Prostate gland (tissue), 2 donors: ENCODE results near the gene NEK1. TPM values are rescaled to one million over a fixed set of nuclear protein-coding genes. Genes with fewer than 3 reads are reported as not detected.
A peak's percentile ranks its signal among the peaks of the same experiment; 100 is the strongest.

Experiments used
- DNase-seq: peaks from one replicate; pipeline ENCODE4 v3.0.0-alpha.2; 2019; ENCODE audit warnings: low spot score
- H3K27ac ChIP-seq, 2 donors: fragments of 200-600 bp; sonication (generic); 2 replicates each; pipeline ENCODE4 v1.5.1; 2017 to 2019
- H3K27me3 ChIP-seq: fragments of 200-600 bp; sonication (generic); replicated peaks from 2 replicates; pipeline ENCODE4 v1.5.1; 2019; ENCODE audit not compliant: insufficient read depth
- H3K36me3 ChIP-seq, 2 donors: fragments of 200-600 bp; sonication (generic); 1 replicate in 1 of 2; 2 replicates in 1 of 2; pipeline versions ENCODE4 v1.5.1 to v1.8.1; 2017 to 2019
- H3K4me1 ChIP-seq: fragments of 200-600 bp; sonication (generic); replicated peaks from 2 replicates; pipeline ENCODE4 v1.5.1; 2019
- H3K4me3 ChIP-seq, 2 donors: fragments of 200-600 bp; sonication (generic); 2 replicates each; pipeline ENCODE4 v1.5.1; 2017 to 2019
- H3K9me3 ChIP-seq: fragments of 200-600 bp; sonication (generic); 2 replicates; pipeline ENCODE4 v1.5.1; 2017
- POLR2A ChIP-seq: fragments of 450-650 bp; IDR thresholded peaks from one replicate; pipeline ENCODE4 v1.6.1; 2016; ENCODE audit warnings: antibody characterized with exemption, mild to moderate bottlenecking
- POLR2AphosphoS5 ChIP-seq: sonication (generic); formaldehyde crosslinking; IDR thresholded peaks from one replicate; pipeline ENCODE4 v1.6.1; 2017; ENCODE audit warnings: antibody characterized with exemption
- WGBS: methylation state at CpG from one replicate; pipeline ENCODE4 v1.1.5; 2018; 5-methylcytosine and 5-hydroxymethylcytosine counted together
- intact Hi-C: fragments of 100-400 bp; cut with DNase I; formaldehyde crosslinking; loops from one replicate; pipeline ENCODE4 v1.14.2; 2022
- total RNA-seq, 2 donors: library from RNA; depleted of rRNA; stranded (reverse); fragments of >200 nt; gene quantifications; one replicate each; pipeline ENCODE4 v1.1.0, GENCODE V29; 2016
- TF ChIP-seq, protein P1 (sequence below), 4 experiments: fragments of 200-600 bp in 2 of 4; fragments of 450-650 bp in 2 of 4; sonication (generic) in 2 of 4; IDR thresholded peaks; 1 replicate in 3 of 4; 2 replicates in 1 of 4; pipeline ENCODE4 v1.5.1; 2016 to 2019; ENCODE audit warnings: antibody characterized with exemption in 4 of 4, mild to moderate bottlenecking in 2 of 4, moderate library complexity in 2 of 4

NEK1 gene
- total RNA-seq, 2 donors from 2014 or later = 5.0 to 17.6 TPM

DNA sequence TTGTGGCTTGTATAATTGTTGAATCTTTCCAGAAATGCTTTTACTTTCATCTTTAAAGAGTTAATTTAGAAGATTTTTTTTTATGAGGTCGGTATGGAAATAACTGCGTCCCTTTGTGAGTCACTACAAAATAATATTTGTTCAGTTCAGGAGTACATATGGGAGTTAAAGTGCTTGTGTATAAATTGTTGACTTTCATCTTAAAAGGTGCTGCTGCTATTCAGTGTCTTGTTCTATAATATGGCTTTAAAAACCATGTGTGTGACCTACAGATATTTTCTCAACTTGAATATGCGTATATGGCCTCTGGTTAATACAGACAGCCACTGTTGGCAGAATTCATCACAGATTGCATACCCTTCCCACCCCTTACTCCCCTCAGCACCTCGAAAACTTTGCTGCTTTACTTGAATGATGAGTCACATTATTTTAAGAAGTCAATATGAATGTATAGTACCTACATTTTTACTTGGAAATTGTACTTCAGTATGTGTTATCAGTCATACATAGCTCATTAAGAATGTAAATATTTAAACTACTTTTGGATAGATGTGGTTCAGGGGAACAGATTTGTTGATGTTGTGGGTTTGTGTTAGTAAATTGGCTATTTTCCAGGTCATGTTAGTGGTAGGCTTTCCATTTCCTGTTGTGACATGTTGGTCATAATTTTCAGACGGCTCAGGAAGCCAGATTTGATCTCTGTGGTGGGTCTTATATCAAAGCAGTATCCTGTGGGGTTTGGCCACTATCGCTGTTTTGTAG is 9.5 kb upstream of the NEK1 start:
- no peaks in the 10 kb centered on the region for H3K27me3 ChIP-seq
- intact Hi-C loops = loop anchor here (5.0 to 10.0 kb wide), 2 partner anchors 35 to 403 kb away; partner anchors contain the start of gene MFAP3L
- peaks cover 2% of the 10 kb centered on the region for H3K4me1 ChIP-seq
- peak overlapping the region; percentile 64 to 69 for H3K4me3 ChIP-seq
- H3K27ac ChIP-seq = peak overlapping the region; percentile 98 to 99
- no peak for DNase-seq
- TF ChIP-seq POLR2A = no peak
- TF ChIP-seq, protein P1, sequence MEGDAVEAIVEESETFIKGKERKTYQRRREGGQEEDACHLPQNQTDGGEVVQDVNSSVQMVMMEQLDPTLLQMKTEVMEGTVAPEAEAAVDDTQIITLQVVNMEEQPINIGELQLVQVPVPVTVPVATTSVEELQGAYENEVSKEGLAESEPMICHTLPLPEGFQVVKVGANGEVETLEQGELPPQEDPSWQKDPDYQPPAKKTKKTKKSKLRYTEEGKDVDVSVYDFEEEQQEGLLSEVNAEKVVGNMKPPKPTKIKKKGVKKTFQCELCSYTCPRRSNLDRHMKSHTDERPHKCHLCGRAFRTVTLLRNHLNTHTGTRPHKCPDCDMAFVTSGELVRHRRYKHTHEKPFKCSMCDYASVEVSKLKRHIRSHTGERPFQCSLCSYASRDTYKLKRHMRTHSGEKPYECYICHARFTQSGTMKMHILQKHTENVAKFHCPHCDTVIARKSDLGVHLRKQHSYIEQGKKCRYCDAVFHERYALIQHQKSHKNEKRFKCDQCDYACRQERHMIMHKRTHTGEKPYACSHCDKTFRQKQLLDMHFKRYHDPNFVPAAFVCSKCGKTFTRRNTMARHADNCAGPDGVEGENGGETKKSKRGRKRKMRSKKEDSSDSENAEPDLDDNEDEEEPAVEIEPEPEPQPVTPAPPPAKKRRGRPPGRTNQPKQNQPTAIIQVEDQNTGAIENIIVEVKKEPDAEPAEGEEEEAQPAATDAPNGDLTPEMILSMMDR (IDR thresholded peaks at IDR 0.05) = no peak
- TF ChIP-seq POLR2AphosphoS5 = no peak
- H3K36me3 ChIP-seq = no peaks in the 10 kb centered on the region
- no peaks in the 10 kb centered on the region for H3K9me3 ChIP-seq
- WGBS = 5% methylated on average over 6 of the region's 6 CpGs

GRCh38 chr4:169620880-169621248 is 8.5 kb upstream of the NEK1 start:
- WGBS = under 1% methylated on average over 14 of the region's 14 CpGs
- TF ChIP-seq POLR2A = no peak
- TF ChIP-seq, protein P1 (IDR thresholded peaks at IDR 0.05) = no peak
- no peak for TF ChIP-seq POLR2AphosphoS5
- H3K36me3 ChIP-seq = no peaks in the 10 kb centered on the region
- DNase-seq = no peak
- peak overlapping the region; percentile 98 to 99 for H3K27ac ChIP-seq
- no peaks in the 10 kb centered on the region for H3K27me3 ChIP-seq
- H3K4me3 ChIP-seq = peak overlapping the region; percentile 64 to 69
- no peaks in the 10 kb centered on the region for H3K9me3 ChIP-seq
- intact Hi-C loops = loop anchor here (1.0 to 10.0 kb wide), 3 partner anchors 9 to 404 kb away; partner anchors contain the start of genes MFAP3L and NEK1
- H3K4me1 ChIP-seq = peaks cover 2% of the 10 kb centered on the region

DNA sequence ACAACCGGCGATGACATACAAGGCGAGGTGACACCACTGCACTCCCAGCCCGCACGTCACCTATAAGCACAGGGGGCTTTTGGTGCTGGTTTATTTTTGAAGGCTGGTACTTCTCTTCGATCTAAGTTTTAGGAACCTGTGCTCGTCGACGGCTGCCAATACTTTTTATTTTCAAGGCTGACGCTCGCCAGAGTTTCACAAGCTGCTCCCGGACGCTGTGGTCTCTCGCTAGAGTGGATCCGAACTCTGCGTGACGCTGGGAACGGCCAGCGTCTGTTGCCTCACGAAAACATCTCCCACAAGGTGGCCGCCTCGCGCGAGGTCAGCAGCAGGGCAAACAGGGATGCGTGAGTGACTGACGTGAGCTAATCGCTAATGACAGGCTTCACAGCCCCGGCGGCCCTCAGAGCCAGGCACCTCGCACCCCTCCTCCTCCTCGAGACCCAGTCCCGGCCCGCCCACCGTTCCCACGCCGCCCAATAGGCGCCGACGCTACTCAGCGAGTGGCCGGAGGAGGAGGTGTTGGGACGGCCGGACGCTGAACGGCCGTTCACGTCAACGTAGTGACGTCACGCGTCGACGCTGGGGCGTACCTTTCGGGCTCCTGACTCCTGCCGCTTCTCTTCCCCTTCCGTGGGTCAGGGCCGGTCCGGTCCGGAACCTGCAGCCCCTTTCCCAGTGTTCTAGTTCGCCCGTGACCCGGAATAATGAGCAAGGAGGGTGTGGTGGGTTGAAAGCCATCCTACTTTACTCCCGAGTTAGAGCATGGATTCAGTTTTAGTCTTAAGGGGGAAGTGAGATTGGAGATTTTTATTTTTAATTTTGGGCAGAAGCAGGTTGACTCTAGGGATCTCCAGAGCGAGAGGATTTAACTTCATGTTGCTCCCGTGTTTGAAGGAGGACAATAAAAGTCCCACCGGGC is 7.8 kb upstream of the NEK1 start, which contains the start of gene CLCN3:
TSS of gene CLCN3 (plus strand) at position 621 of the 922 bp plus-strand sequence. CDS start 15,351 bp downstream, outside the sequence.
- peak; percentile 99 for TF ChIP-seq POLR2AphosphoS5
- peak; percentile 97 for TF ChIP-seq POLR2A
- TF ChIP-seq, protein P1 (IDR thresholded peaks at IDR 0.05) = peak in 3 of 4 experiments; percentile 5 to 77 (median 49)
- under 1% methylated on average over 67 of the region's 67 CpGs for WGBS
- intact Hi-C loops = loop anchor here (1.0 to 10.0 kb wide), 3 partner anchors 8 to 405 kb away; partner anchors contain the start of genes MFAP3L and NEK1
- Histone ChIP-seq H3K4me1 (peaks cover 2% of the 10 kb centered on the region), H3K36me3 (no peaks in the 10 kb centered on the region), H3K9me3 (no peaks in the 10 kb centered on the region), H3K4me3 (peak within 1 kb of the TSS; percentile 64 to 69), H3K27ac (peak within 1 kb of the TSS; percentile 98 to 99), H3K27me3 (no peaks in the 10 kb centered on the region)
- peak; percentile 97 for DNase-seq

GRCh38 chr4:169619518-169619957 is 7.2 kb upstream of the NEK1 start:
- peak overlapping the region; percentile 98 to 99 for H3K27ac ChIP-seq
- H3K27me3 ChIP-seq = no peaks in the 10 kb centered on the region
- intact Hi-C loops = no loop called here
- 2% methylated on average over 12 of the region's 12 CpGs for whole genome bisulfite sequencing
- H3K4me1 ChIP-seq = peaks cover 2% of the 10 kb centered on the region
- DNase-seq = peak; percentile 72
- peak overlapping the region; percentile 64 to 69 for H3K4me3 ChIP-seq
- no peaks in the 10 kb centered on the region for H3K9me3 ChIP-seq
- TF ChIP-seq POLR2A (peak; percentile 30), POLR2AphosphoS5 (peak; percentile 60)
- TF ChIP-seq, protein P1 (IDR thresholded peaks at IDR 0.05) = peak in 3 of 4 experiments; percentile 50 to 77 (median 69)
- H3K36me3 ChIP-seq = no peaks in the 10 kb centered on the region
